NCI-H1436 treated with DMSO at 0.1 percent for 48 hours (cell line): ENCODE data around the gene MSH5.
"Not testable (repeated sequence)": the region's sequence is repeated elsewhere in the genome, so short reads cannot be mapped to it uniquely, and the experiment has no call there.

Source experiments
- DNase-seq: peaks from one replicate; lab custom pipeline; 2025; lab: John Stamatoyannopoulos, UW

The MSH5 gene

DNA sequence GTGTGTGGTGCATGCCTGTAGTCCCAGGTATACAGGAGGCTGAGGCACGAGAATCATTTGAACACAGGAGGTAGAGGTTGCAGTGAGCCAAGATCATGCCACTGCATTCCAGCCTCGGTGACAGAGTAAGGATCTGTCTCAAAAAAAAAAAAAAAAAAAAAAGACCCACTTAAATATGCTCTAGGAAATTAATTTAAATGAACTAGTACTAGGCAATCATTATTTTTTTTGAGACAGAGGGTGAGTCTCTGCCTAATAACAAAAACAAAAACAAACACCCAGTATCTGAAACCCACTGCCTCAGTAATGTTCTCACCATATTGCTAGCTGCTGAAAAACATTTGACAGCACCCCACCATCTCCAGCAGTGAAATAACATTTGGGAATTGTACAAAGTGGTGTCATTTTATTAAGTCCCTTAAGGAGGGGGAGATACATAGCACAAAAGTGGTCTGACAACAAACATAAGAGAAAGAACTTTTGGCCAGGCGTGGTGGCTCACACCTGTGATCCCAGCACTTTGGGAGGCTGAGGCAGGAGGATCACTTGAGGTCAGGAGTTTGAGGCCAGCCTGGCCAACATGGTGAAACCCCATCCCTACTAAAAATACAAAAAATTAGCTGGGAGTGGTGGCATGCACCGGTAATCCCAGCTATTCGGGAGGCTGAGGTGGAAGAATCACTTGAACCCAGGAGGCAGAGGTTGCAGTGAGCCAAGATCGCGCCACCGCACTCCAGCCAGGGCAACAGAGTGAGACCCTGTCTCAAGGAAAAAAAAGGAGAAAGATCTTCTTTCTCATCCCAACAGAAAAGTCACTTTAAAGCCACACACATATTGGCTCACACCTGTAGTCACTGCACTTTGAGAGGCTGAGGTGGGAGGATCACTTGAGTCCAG is 61.5 kb downstream of the MSH5 start:
- not testable (repeated sequence) for DNase-seq

GRCh38 chr6:31805939-31806469 is 66.2 kb downstream of the MSH5 start:
- DNase-seq: no peak

GRCh38 chr6:31806470-31807272 is 66.9 kb downstream of the MSH5 start, which contains the start of gene LSM2:
Gene LSM2 (minus strand): TSS chr6:31806966. CDS start chr6:31806757, 209 bp downstream.
- peak; percentile 72 for DNase-seq

DNA sequence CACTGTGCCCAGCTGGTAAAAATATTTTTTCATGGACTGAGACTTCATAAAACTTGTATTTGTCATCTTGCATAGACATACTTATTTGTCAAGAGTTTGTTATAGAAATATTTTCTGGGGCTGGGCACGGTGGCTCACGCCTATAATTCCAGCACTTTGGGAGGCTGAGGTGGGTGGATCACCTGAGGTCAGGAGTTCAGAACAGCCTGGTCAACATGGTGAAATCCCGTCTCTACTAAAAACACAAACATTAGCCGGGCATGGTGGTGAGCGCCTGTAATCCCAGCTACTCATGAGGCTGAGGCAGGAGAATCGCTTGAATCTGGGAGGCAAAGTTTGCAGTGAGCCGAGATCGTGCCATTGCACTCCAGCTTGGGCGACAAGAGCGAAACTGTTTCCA is 68.8 kb downstream of the MSH5 start:
- DNase-seq: not testable (repeated sequence)

GRCh38 chr6:31811645-31812044 is 71.8 kb downstream of the MSH5 start:
- DNase-seq: no peak
